Measurements from ENCODE around the gene CSTPP1. TPM values are rescaled to one million over a fixed set of nuclear protein-coding genes. Genes with fewer than 3 reads are reported as not detected.
A peak's percentile ranks its signal among the peaks of the same experiment; 100 is the strongest.
"Not testable (repeated sequence)": the region's sequence is repeated elsewhere in the genome, so short reads cannot be mapped to it uniquely, and the experiment has no call there.

Gene CSTPP1
- total RNA-seq, 1 donor from 2014 or later = 18.0 TPM

GRCh38 chr11:47186076-47186699, 249.6 kb downstream of the CSTPP1 start, which contains the start of gene PACSIN3:
Gene PACSIN3 (minus strand): TSS chr11:47186434. CDS start chr11:47182727, 3,707 bp downstream.
- H3K4me1 Mint-ChIP-seq = peaks cover 5% of the 10 kb centered on the region
- H3K9me3 Mint-ChIP-seq = no peaks in the 10 kb centered on the region
- no peaks in the 10 kb centered on the region for H3K36me3 Mint-ChIP-seq (ENCODE audit: low read depth)
- intact Hi-C loops (cut with micrococcal nuclease) = loop anchor here (1.0 kb wide), 2 partner anchors 9 to 28 kb away; partner anchors contain the start of gene DDB2
- H3K27ac Mint-ChIP-seq = peak within 1 kb of the TSS; percentile 76
- H3K4me3 Mint-ChIP-seq = peak within 1 kb of the TSS; percentile 81
- H3K27me3 Mint-ChIP-seq = peaks cover 33% of the 10 kb centered on the region
- peak; percentile 83 for DNase-seq

DNA sequence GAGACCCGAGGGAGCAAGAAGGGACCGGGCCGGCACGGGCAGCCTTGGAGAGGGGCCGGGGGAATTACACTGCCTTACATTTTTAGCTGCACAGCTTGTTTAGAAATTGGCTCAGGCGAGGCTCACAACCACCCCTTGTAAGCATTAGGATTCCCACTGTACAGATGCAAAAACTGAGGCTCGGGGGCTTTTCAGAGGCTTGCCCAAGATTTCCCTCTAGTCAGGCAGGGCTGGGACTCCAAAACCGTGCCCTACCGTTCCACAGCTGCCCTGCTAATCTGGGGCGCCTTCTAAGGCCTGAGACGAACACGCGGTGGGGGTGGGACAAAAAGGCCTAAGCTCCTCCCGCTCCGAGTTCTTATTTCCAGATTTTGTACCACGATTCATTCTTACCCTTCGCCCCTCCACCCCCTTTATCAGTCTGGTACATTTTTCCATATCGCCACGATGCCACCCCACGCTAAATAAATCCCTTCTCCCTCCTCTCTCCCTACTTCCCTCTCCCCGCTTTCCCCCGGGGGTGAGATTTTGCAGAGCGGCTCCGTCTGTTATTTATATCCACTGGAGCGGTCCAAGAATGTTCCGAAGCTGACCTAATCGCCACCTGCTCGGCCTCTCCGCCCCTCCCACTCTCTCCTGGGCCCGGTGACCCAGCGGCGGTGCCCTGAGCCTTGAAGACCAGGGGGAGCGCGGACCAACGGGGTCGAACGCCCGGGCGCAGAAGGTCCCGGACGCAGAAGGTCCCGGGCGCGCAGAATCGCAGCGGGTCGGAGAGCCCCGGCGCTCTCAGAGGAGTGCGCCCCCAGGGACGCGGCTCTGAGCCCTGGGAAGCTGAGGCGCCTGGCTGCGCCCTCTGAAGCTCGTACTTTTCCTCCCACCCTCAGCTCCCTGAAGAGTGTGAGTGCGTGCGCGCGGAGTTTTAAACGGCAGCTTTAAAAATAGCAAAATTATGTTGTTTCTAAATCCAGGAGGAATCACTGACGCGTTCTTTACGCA, 250.4 kb downstream of the CSTPP1 start:
- Mint-ChIP-seq H3K4me1 (peaks cover 5% of the 10 kb centered on the region), H3K4me3 (peak overlapping the region; percentile 81), H3K27ac (peak overlapping the region; percentile 76), H3K9me3 (no peaks in the 10 kb centered on the region), H3K27me3 (peaks cover 35% of the 10 kb centered on the region), H3K36me3 (ENCODE audit: low read depth) (no peaks in the 10 kb centered on the region)
- peak; percentile 83 for DNase-seq
- intact Hi-C loops (cut with micrococcal nuclease) = loop anchor here (1.0 kb wide), 2 partner anchors 10 to 27 kb away; partner anchors contain the start of gene DDB2

DNA sequence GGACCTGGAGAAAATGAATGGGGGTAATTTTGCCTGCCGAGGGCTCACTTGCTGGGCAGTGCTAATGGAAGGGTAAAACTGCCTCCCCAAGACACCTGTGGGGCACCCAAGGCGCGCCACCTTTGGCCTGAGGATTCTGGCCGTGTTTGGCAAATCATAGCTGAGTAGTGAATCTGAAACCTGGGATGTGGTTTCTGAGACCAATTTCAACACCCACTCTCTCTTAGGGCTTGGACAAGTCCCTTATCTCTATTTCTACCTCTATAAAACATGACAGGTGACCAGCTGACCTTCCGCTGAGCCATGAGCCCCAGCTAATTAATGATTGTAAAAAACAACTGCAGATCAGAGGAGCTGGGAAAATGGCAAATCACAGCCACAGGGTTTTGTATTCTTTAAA, 251.2 kb downstream of the CSTPP1 start:
- H3K9me3 Mint-ChIP-seq = no peaks in the 10 kb centered on the region

GRCh38 chr11:47188259-47188658, 251.7 kb downstream of the CSTPP1 start:
- H3K4me1 Mint-ChIP-seq = peaks cover 5% of the 10 kb centered on the region
- DNase-seq = no peak
- intact Hi-C loops (cut with micrococcal nuclease) = no loop called here
- H3K36me3 Mint-ChIP-seq (ENCODE audit: low read depth) = no peaks in the 10 kb centered on the region
- no peak overlapping the region for H3K27ac Mint-ChIP-seq
- no peak overlapping the region for H3K4me3 Mint-ChIP-seq
- no peaks in the 10 kb centered on the region for H3K9me3 Mint-ChIP-seq
- peaks cover 37% of the 10 kb centered on the region for H3K27me3 Mint-ChIP-seq

More for the DNA sequence above, 251.2 kb downstream of the CSTPP1 start:
- intact Hi-C loops (cut with micrococcal nuclease) = no loop called here
- peak overlapping the region; percentile 81 for H3K4me3 Mint-ChIP-seq
- H3K4me1 Mint-ChIP-seq = peaks cover 5% of the 10 kb centered on the region
- H3K27ac Mint-ChIP-seq = no peak overlapping the region
- no peak for DNase-seq
- peaks cover 35% of the 10 kb centered on the region for H3K27me3 Mint-ChIP-seq
- no peaks in the 10 kb centered on the region for H3K36me3 Mint-ChIP-seq (ENCODE audit: low read depth)

- H3K27ac Mint-ChIP-seq = no peak overlapping the region
- no peaks in the 10 kb centered on the region for H3K36me3 Mint-ChIP-seq (ENCODE audit: low read depth)
- H3K4me3 Mint-ChIP-seq = no peak overlapping the region
- intact Hi-C loops (cut with micrococcal nuclease) = no loop called here
- H3K27me3 Mint-ChIP-seq = peaks cover 38% of the 10 kb centered on the region
- H3K9me3 Mint-ChIP-seq = no peaks in the 10 kb centered on the region
- peaks cover 5% of the 10 kb centered on the region for H3K4me1 Mint-ChIP-seq
- DNase-seq = no peak
These were observed 252.7 kb downstream of the CSTPP1 start for GRCh38 chr11:47189100-47189834.

GRCh38 chr11:47191137-47191536, 254.6 kb downstream of the CSTPP1 start:
- H3K9me3 Mint-ChIP-seq; H3K4me3 Mint-ChIP-seq; DNase-seq; H3K4me1 Mint-ChIP-seq; intact Hi-C loops (cut with micrococcal nuclease); H3K36me3 Mint-ChIP-seq (ENCODE audit: low read depth); H3K27ac Mint-ChIP-seq: not testable (repeated sequence)
- H3K27me3 Mint-ChIP-seq = peaks cover 40% of the 10 kb centered on the region

GRCh38 chr11:47192111-47192510, 255.6 kb downstream of the CSTPP1 start:
- H3K4me1 Mint-ChIP-seq = peaks cover under 1% of the 10 kb centered on the region
- no peaks in the 10 kb centered on the region for H3K9me3 Mint-ChIP-seq
- intact Hi-C loops (cut with micrococcal nuclease) = no loop called here
- H3K27me3 Mint-ChIP-seq = peaks cover 38% of the 10 kb centered on the region
- H3K36me3 Mint-ChIP-seq (ENCODE audit: low read depth) = no peaks in the 10 kb centered on the region
- no peak for DNase-seq
- no peak overlapping the region for H3K27ac Mint-ChIP-seq
- no peak overlapping the region for H3K4me3 Mint-ChIP-seq

GRCh38 chr11:47198161-47198560, 261.6 kb downstream of the CSTPP1 start:
- H3K27ac Mint-ChIP-seq; intact Hi-C loops (cut with micrococcal nuclease); H3K4me3 Mint-ChIP-seq: not testable (repeated sequence)

GRCh38 chr11:47201015-47201414, 264.5 kb downstream of the CSTPP1 start:
- Mint-ChIP-seq H3K4me1 (peaks cover 2% of the 10 kb centered on the region), H3K9me3 (no peaks in the 10 kb centered on the region), H3K27me3 (peaks cover 17% of the 10 kb centered on the region), H3K4me3 (no peak overlapping the region), H3K27ac (no peak overlapping the region), H3K36me3 (ENCODE audit: low read depth) (no peaks in the 10 kb centered on the region)
- intact Hi-C loops (cut with micrococcal nuclease) = no loop called here
- no peak for DNase-seq

More at GRCh38 chr11:47198161-47198560, 261.6 kb downstream of the CSTPP1 start:
- not testable (repeated sequence) for H3K36me3 Mint-ChIP-seq (ENCODE audit: low read depth); DNase-seq; H3K4me1 Mint-ChIP-seq; H3K9me3 Mint-ChIP-seq
- H3K27me3 Mint-ChIP-seq = peaks cover 16% of the 10 kb centered on the region

GRCh38 chr11:47202576-47202975, 266.0 kb downstream of the CSTPP1 start:
- DNase-seq = no peak
- no peaks in the 10 kb centered on the region for H3K9me3 Mint-ChIP-seq
- H3K27ac Mint-ChIP-seq = no peak overlapping the region
- intact Hi-C loops (cut with micrococcal nuclease) = no loop called here
- no peaks in the 10 kb centered on the region for H3K36me3 Mint-ChIP-seq (ENCODE audit: low read depth)
- H3K27me3 Mint-ChIP-seq = peaks cover 18% of the 10 kb centered on the region
- H3K4me3 Mint-ChIP-seq = no peak overlapping the region
- H3K4me1 Mint-ChIP-seq = peaks cover 2% of the 10 kb centered on the region

DNA sequence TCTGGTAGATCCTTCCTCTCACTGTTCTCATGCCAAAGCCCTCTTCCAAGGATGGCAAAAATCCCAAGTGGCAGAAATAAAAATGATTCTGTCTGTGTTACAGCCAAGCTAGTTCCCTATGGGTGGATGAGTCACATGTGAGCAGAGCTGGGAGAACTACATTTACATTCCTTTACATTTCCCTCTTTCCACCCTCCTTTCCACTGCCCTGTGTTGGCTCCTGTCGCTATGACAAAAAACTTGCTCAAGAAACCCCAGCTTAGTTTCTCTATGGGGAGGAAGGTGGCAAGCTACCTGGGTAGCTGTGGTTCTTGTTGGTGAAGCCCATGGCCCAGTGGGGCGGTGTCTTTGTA, 268.1 kb downstream of the CSTPP1 start:
- H3K4me1 Mint-ChIP-seq = peaks cover 2% of the 10 kb centered on the region
- no peak overlapping the region for H3K27ac Mint-ChIP-seq
- peaks cover 13% of the 10 kb centered on the region for H3K27me3 Mint-ChIP-seq
- no peaks in the 10 kb centered on the region for H3K36me3 Mint-ChIP-seq (ENCODE audit: low read depth)
- DNase-seq = no peak
- no peaks in the 10 kb centered on the region for H3K9me3 Mint-ChIP-seq
- intact Hi-C loops (cut with micrococcal nuclease) = no loop called here
- H3K4me3 Mint-ChIP-seq = no peak overlapping the region

GRCh38 chr11:47206577-47206976, 270.0 kb downstream of the CSTPP1 start:
- intact Hi-C loops (cut with micrococcal nuclease); DNase-seq; H3K4me3 Mint-ChIP-seq; H3K36me3 Mint-ChIP-seq (ENCODE audit: low read depth); H3K9me3 Mint-ChIP-seq; H3K4me1 Mint-ChIP-seq; H3K27ac Mint-ChIP-seq: not testable (repeated sequence)
- peaks cover 12% of the 10 kb centered on the region for H3K27me3 Mint-ChIP-seq

- intact Hi-C loops (cut with micrococcal nuclease) = no loop called here
- Mint-ChIP-seq H3K9me3 (no peaks in the 10 kb centered on the region), H3K36me3 (ENCODE audit: low read depth) (no peaks in the 10 kb centered on the region), H3K27me3 (peaks cover 12% of the 10 kb centered on the region), H3K4me3 (no peak overlapping the region), H3K4me1 (peaks cover 4% of the 10 kb centered on the region), H3K27ac (no peak overlapping the region)
- no peak for DNase-seq
These were observed 270.9 kb downstream of the CSTPP1 start for GRCh38 chr11:47207459-47207858.

Measured in activated CD4-positive, alpha-beta T cell treated with anti-CD3 and anti-CD28 coated beads, Interleukin-2, amount 10 ng/mL, durations not matched to agents 24 days and 14 days (primary cell).